Activated naive CD4-positive, alpha-beta T cell treated with anti-CD3 and anti-CD28 coated beads, Interleukin-2, amount 10 ng/mL, durations not matched to agents 7 days and 5 days (primary cell): Measurements from ENCODE around the gene SOX13.

Experiments
- CTCF ChIA-PET: fragments of 350-600 bp; sonication (Branson Sonifier 250); formaldehyde crosslinking; loops from one replicate; lab custom pipeline; 2021; ENCODE audit warnings: antibody characterized with exemption; lab: Charles Lee
- DNase-seq: peaks from one replicate; pipeline ENCODE4 v3.0.0-alpha.2; 2020
- H3K27ac Mint-ChIP-seq: one replicate; pipeline ENCODE4 v1.8.0; 2021; ENCODE audit warnings: mild to moderate bottlenecking, moderate library complexity, mixed read lengths
- H3K27me3 Mint-ChIP-seq: one replicate; pipeline ENCODE4 v1.8.0; 2021; ENCODE audit warnings: mild to moderate bottlenecking, mixed read lengths
- H3K36me3 Mint-ChIP-seq: one replicate; pipeline ENCODE4 v1.8.0; 2021; ENCODE audit warnings: mixed read lengths
- H3K4me1 Mint-ChIP-seq: one replicate; pipeline ENCODE4 v1.8.0; 2021; ENCODE audit warnings: mixed read lengths
- H3K4me3 Mint-ChIP-seq: one replicate; pipeline ENCODE4 v1.8.0; 2021; ENCODE audit warnings: mild to moderate bottlenecking, moderate library complexity, mixed read lengths
- H3K9me3 Mint-ChIP-seq: one replicate; pipeline ENCODE4 v1.8.0; 2021; ENCODE audit warnings: mixed read lengths

SOX13 gene

GRCh38 chr1:204131978-204132377 is 59.1 kb downstream of the SOX13 start:
- Mint-ChIP-seq H3K4me1 (peaks cover 5% of the 10 kb centered on the region), H3K9me3 (no peaks in the 10 kb centered on the region), H3K27ac (no peak overlapping the region), H3K36me3 (no peaks in the 10 kb centered on the region), H3K27me3 (peaks cover 12% of the 10 kb centered on the region), H3K4me3 (no peak overlapping the region)
- no peak for DNase-seq
- CTCF ChIA-PET: interaction anchor here (1.0 to 1.5 kb wide), 2 partner anchors 261 to 272 kb away, joined by 3 to 5 read pairs; no protein-coding TSS in a partner anchor

GRCh38 chr1:204132718-204133117 is 59.8 kb downstream of the SOX13 start:
- Mint-ChIP-seq H3K4me3 (no peak overlapping the region), H3K36me3 (no peaks in the 10 kb centered on the region), H3K9me3 (no peaks in the 10 kb centered on the region), H3K4me1 (peaks cover 5% of the 10 kb centered on the region), H3K27me3 (peaks cover 12% of the 10 kb centered on the region), H3K27ac (no peak overlapping the region)
- CTCF ChIA-PET: interaction anchor here (1.0 to 1.5 kb wide), 2 partner anchors 262 to 272 kb away, joined by 3 to 5 read pairs; no protein-coding TSS in a partner anchor
- no peak for DNase-seq

DNA sequence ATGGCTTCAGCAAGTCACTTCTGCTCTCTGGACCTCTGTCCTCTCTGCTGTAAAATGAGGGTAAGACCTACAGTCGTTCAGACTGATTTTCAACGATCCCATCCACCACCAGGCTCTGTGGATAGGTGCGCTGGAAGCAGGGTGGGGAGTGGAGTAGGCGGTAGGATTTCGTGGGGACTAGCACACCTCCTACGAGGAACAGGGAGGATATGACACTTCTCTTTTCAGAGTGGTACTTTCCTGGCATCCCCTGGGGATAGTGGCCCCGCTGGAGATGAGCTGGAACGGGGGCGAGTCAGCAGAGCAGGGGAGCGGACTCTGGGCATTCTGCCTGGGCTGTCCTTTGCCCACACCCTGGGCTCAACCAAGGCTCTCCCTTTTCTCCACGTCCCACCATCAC is 61.2 kb downstream of the SOX13 start:
- Mint-ChIP-seq H3K27ac (no peak overlapping the region), H3K27me3 (peaks cover 8% of the 10 kb centered on the region), H3K4me3 (no peak overlapping the region), H3K4me1 (peaks cover 3% of the 10 kb centered on the region), H3K36me3 (no peaks in the 10 kb centered on the region), H3K9me3 (no peaks in the 10 kb centered on the region)
- DNase-seq: no peak
- CTCF ChIA-PET: no interaction called here

- no peaks in the 10 kb centered on the region for H3K9me3 Mint-ChIP-seq
- peaks cover 4% of the 10 kb centered on the region for H3K27me3 Mint-ChIP-seq
- DNase-seq: no peak
- H3K27ac Mint-ChIP-seq: no peak overlapping the region
- H3K4me1 Mint-ChIP-seq: no peaks in the 10 kb centered on the region
- H3K4me3 Mint-ChIP-seq: no peak overlapping the region
- H3K36me3 Mint-ChIP-seq: no peaks in the 10 kb centered on the region
- CTCF ChIA-PET: interaction anchor here (1.2 to 3.4 kb wide), 2 partner anchors 9 to 26 kb away, joined by 3 to 15 read pairs; no protein-coding TSS in a partner anchor
Measured at GRCh38 chr1:204136814-204137213, 63.9 kb downstream of the SOX13 start.

DNA sequence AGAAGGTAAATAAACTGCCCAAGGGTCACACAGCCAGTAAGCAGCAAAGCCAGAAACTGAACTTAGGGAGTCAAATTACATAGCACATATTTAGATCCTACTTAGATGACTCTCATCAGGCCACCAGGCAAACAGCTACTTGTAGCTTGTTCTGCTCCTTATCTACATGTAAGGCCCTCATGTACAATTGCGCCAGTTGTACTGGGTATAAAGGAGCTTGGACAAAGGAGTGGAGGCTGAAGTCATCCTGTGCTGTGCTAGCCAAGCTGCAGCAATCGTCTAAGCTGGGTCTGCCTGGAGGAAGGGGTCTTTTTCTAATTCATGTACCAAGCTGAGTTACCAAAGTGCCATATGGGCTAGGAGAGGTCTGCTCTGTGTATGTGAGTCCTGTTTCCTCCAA is 66.2 kb downstream of the SOX13 start:
- no peak overlapping the region for H3K27ac Mint-ChIP-seq
- no peaks in the 10 kb centered on the region for H3K4me1 Mint-ChIP-seq
- H3K27me3 Mint-ChIP-seq: peaks cover 4% of the 10 kb centered on the region
- CTCF ChIA-PET: interaction anchor here (0.6 to 2.4 kb wide), 5 partner anchors 10 to 568 kb away, joined by 3 to 13 read pairs (median 3); no protein-coding TSS in a partner anchor
- no peak for DNase-seq
- H3K9me3 Mint-ChIP-seq: no peaks in the 10 kb centered on the region
- no peaks in the 10 kb centered on the region for H3K36me3 Mint-ChIP-seq
- no peak overlapping the region for H3K4me3 Mint-ChIP-seq

DNA sequence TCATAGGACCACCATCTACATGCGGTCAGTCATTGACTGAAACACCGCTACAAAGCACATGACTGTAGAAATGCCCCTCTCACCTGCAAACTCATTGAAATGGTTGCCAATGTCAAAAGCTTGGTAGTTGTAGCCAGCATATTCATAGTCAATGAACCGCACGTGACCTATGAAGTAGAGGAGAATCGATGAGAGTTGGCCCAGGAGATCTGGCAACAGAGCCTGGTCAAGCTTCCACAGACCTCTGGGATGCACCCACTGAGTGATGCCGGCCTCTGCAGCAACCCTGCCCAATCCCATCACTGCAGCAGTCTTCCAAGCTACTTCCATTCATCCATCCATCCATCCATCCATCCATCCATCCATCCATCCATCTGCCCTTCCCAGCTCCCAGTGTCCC is 67.0 kb downstream of the SOX13 start:
- H3K9me3 Mint-ChIP-seq: no peaks in the 10 kb centered on the region
- CTCF ChIA-PET: interaction anchor here (1.2 to 2.4 kb wide), 4 partner anchors 11 to 268 kb away, joined by 3 to 13 read pairs (median 4); no protein-coding TSS in a partner anchor

GRCh38 chr1:204141131-204141530 is 68.2 kb downstream of the SOX13 start:
- Mint-ChIP-seq H3K27me3 (no peaks in the 10 kb centered on the region), H3K27ac (no peak overlapping the region), H3K4me1 (no peaks in the 10 kb centered on the region), H3K9me3 (no peaks in the 10 kb centered on the region), H3K36me3 (no peaks in the 10 kb centered on the region), H3K4me3 (no peak overlapping the region)
- CTCF ChIA-PET: interaction anchor here (1.5 to 2.4 kb wide), 2 partner anchors 12 to 223 kb away, joined by 5 to 13 read pairs; no protein-coding TSS in a partner anchor
- DNase-seq: no peak

More for the DNA sequence above, 67.0 kb downstream of the SOX13 start:
- no peak for DNase-seq
- Mint-ChIP-seq H3K27ac (no peak overlapping the region), H3K27me3 (no peaks in the 10 kb centered on the region), H3K4me3 (no peak overlapping the region), H3K4me1 (no peaks in the 10 kb centered on the region), H3K36me3 (no peaks in the 10 kb centered on the region)

- Mint-ChIP-seq H3K9me3 (no peaks in the 10 kb centered on the region), H3K27ac (no peak overlapping the region), H3K4me1 (no peaks in the 10 kb centered on the region), H3K36me3 (no peaks in the 10 kb centered on the region), H3K4me3 (no peak overlapping the region), H3K27me3 (no peaks in the 10 kb centered on the region)
- CTCF ChIA-PET: no interaction called here
- DNase-seq: no peak
Measured at GRCh38 chr1:204142032-204142974, 69.4 kb downstream of the SOX13 start.

GRCh38 chr1:204143276-204144041 is 70.5 kb downstream of the SOX13 start:
- CTCF ChIA-PET: no interaction called here
- Mint-ChIP-seq H3K9me3 (no peaks in the 10 kb centered on the region), H3K27ac (no peak overlapping the region), H3K4me3 (no peak overlapping the region), H3K36me3 (no peaks in the 10 kb centered on the region), H3K27me3 (no peaks in the 10 kb centered on the region), H3K4me1 (no peaks in the 10 kb centered on the region)
- DNase-seq: no peak

- no peak overlapping the region for H3K27ac Mint-ChIP-seq
Measured at GRCh38 chr1:204145033-204145504, 72.2 kb downstream of the SOX13 start.

DNA sequence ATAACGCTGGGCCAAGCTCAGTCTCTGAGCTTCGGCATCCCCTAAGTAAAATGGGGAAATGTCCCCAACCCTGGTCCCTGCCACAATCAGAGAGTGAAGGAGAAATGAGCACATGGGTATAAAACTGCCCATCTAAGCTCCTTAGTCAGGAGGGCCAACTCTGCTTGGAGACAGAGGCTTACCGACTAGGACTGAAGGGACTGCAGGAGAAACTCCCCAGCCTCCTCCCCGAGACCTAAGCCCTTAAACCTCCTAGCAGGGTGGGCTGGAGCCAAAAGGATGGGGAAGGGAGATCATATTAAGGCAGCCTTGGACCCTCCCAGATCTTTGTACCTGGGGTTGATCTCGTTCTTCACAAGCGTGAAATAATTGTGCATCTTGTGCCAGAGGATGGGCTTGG is 73.4 kb downstream of the SOX13 start:
- CTCF ChIA-PET: interaction anchor here (1.0 kb wide), 1 partner anchor 17 kb away, joined by 4 read pairs; no protein-coding TSS in a partner anchor
- DNase-seq: no peak
- Mint-ChIP-seq H3K4me3 (no peak overlapping the region), H3K9me3 (no peaks in the 10 kb centered on the region), H3K4me1 (no peaks in the 10 kb centered on the region), H3K27me3 (peaks cover 28% of the 10 kb centered on the region), H3K36me3 (no peaks in the 10 kb centered on the region), H3K27ac (no peak overlapping the region)

More at GRCh38 chr1:204145033-204145504, 72.2 kb downstream of the SOX13 start:
- Mint-ChIP-seq H3K4me3 (no peak overlapping the region), H3K9me3 (no peaks in the 10 kb centered on the region), H3K36me3 (no peaks in the 10 kb centered on the region), H3K27me3 (peaks cover 16% of the 10 kb centered on the region), H3K4me1 (no peaks in the 10 kb centered on the region)
- no peak for DNase-seq
- CTCF ChIA-PET: interaction anchor here (0.8 to 1.7 kb wide), 2 partner anchors 16 to 18 kb away, joined by 3 to 7 read pairs; no protein-coding TSS in a partner anchor

- no peak overlapping the region for H3K27ac Mint-ChIP-seq
- no peaks in the 10 kb centered on the region for H3K4me1 Mint-ChIP-seq
- H3K9me3 Mint-ChIP-seq: no peaks in the 10 kb centered on the region
- DNase-seq: peak; percentile 6
- H3K36me3 Mint-ChIP-seq: no peaks in the 10 kb centered on the region
- H3K4me3 Mint-ChIP-seq: no peak overlapping the region
- H3K27me3 Mint-ChIP-seq: peaks cover 33% of the 10 kb centered on the region
- CTCF ChIA-PET: interaction anchor here (1.0 kb wide), 1 partner anchor 16 kb away, joined by 4 read pairs; no protein-coding TSS in a partner anchor
Measured at GRCh38 chr1:204146965-204147364, 74.0 kb downstream of the SOX13 start.

DNA sequence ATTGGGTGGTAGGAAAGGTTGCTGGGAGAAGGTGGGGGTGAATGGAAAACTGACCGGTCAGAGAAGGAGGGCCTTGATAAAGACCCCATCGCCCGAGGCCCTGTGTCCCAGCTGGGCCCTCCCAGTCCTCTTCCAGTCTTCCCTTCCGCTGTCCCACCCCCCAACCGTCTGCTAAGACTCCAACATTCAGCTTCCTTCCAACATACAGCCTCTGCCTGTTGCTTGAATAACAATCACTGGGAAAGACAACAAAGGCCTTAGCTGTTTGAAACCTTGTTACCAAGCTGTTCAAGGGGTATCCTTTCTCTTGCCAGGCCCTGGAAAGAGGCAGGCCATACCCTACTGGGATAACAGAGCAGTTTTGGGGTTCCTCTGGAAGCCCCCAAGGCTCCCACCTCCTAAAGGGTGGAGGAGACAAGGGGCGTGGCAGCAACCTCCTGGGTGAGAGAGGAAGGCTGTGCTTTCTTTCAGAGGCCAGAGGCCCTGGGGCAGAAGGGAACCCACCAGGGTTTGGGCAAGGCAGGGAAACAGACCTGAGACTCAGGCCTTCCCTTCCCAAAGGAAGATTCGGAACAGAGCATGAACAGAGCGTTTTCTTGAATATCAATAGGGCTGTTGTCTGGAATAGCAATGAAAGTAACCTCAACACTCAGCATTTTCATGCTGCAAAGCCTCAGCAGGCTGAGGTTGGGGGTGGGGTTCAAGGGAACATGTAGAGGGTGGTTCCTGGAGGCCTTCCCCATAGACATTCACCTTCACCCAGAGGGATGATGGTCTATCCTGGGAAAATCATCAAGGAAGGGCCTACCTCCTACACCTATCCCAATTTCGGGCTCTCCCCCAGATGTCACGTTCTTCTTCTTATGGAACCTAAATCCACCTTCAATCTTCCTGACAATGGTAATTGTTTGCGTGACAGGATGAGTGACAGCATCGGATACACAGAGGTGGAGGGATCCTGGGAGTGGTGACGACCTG is 74.8 kb downstream of the SOX13 start:
- H3K27ac Mint-ChIP-seq: no peak overlapping the region
- H3K27me3 Mint-ChIP-seq: peaks cover 40% of the 10 kb centered on the region
- no peaks in the 10 kb centered on the region for H3K9me3 Mint-ChIP-seq
- peak; percentile 8 for DNase-seq
- CTCF ChIA-PET: interaction anchor here (1.0 to 1.8 kb wide), 2 partner anchors 15 to 19 kb away, joined by 4 read pairs; no protein-coding TSS in a partner anchor
- no peak overlapping the region for H3K4me3 Mint-ChIP-seq
- H3K4me1 Mint-ChIP-seq: no peaks in the 10 kb centered on the region
- H3K36me3 Mint-ChIP-seq: no peaks in the 10 kb centered on the region
